GM10266 (cell line): ENCODE data around the gene TMUB1.
A peak's percentile ranks its signal among the peaks of the same experiment; 100 is the strongest.

Experiments
- DNase-seq: peaks from one replicate; pipeline ENCODE4 v3.0.0; 2012; ENCODE audit errors: extremely low spot score
- CTCF ChIP-seq: IDR thresholded peaks from 2 replicates; pipeline ENCODE4 v1.5.1; 2012; ENCODE audit warnings: mild to moderate bottlenecking, low read depth; ENCODE audit not compliant: control insufficient read depth, insufficient read depth; ENCODE audit errors: missing control alignments

Gene TMUB1

GRCh38 chr7:151083071-151083823 is at the start of gene TMUB1:
TSS of gene TMUB1 (minus strand) at chr7:151083493. CDS start at chr7:151082563, 930 bp downstream.
- peak; percentile 92 for DNase-seq
- no peak for TF ChIP-seq CTCF

- no peak for TF ChIP-seq CTCF
- DNase-seq: no peak
Observed at GRCh38 chr7:151132461-151133205, 49.3 kb upstream of the TMUB1 start.

GRCh38 chr7:151131592-151132293 is 48.5 kb upstream of the TMUB1 start:
- no peak for TF ChIP-seq CTCF
- DNase-seq: no peak

- DNase-seq: no peak
Observed at GRCh38 chr7:151131224-151131591, 47.9 kb upstream of the TMUB1 start.

GRCh38 chr7:151130741-151131157 is 47.5 kb upstream of the TMUB1 start:
- no peak for DNase-seq
- TF ChIP-seq CTCF: no peak

More at GRCh38 chr7:151131224-151131591, 47.9 kb upstream of the TMUB1 start:
- no peak for TF ChIP-seq CTCF

GRCh38 chr7:151129960-151130591 is 46.8 kb upstream of the TMUB1 start:
- TF ChIP-seq CTCF: no peak
- no peak for DNase-seq
